Calu3 (cell line): ENCODE results near the gene FOSB. TPM values are rescaled to one million over a fixed set of nuclear protein-coding genes. Genes with fewer than 3 reads are reported as not detected.

Source experiments
- BruUV-seq: library from RNA; stranded (reverse); fragments of 400-500 nt; replicated peaks from 2 replicates; lab custom pipeline; 2021; lab: Mats Ljungman, UMichigan
- CTCF ChIA-PET: fragments of 300-600 bp; sonication (Branson Sonifier 250); formaldehyde crosslinking; loops from one replicate; lab custom pipeline; 2022; ENCODE audit warnings: antibody characterized with exemption; lab: Charles Lee
- DNase-seq: peaks from one replicate; pipeline ENCODE4 v3.0.0; 2022
- H3K27ac Mint-ChIP-seq: one replicate; pipeline ENCODE4 v1.8.0; 2022; ENCODE audit warnings: mixed read lengths; ENCODE audit not compliant: unreplicated experiment
- H3K27me3 Mint-ChIP-seq: one replicate; pipeline ENCODE4 v1.8.0; 2022; ENCODE audit warnings: mixed read lengths; ENCODE audit not compliant: unreplicated experiment
- H3K36me3 Mint-ChIP-seq: one replicate; pipeline ENCODE4 v1.8.0; 2022; ENCODE audit warnings: mild to moderate bottlenecking, moderate library complexity, mixed read lengths; ENCODE audit not compliant: insufficient read depth, unreplicated experiment
- H3K4me1 Mint-ChIP-seq: one replicate; pipeline ENCODE4 v1.8.0; 2022; ENCODE audit warnings: mild to moderate bottlenecking, low read depth, mixed read lengths; ENCODE audit not compliant: unreplicated experiment
- H3K4me3 Mint-ChIP-seq: one replicate; pipeline ENCODE4 v1.8.0; 2022; ENCODE audit warnings: mild to moderate bottlenecking, low read depth, moderate library complexity, mixed read lengths; ENCODE audit not compliant: unreplicated experiment
- H3K9me3 Mint-ChIP-seq: one replicate; pipeline ENCODE4 v1.8.0; 2022; ENCODE audit warnings: low read depth, mixed read lengths; ENCODE audit not compliant: unreplicated experiment
- intact Hi-C: fragments of 100-400 bp; cut with micrococcal nuclease; formaldehyde crosslinking; loops from one replicate; pipeline ENCODE4 v1.10.0; 2022; ENCODE audit not compliant: unreplicated experiment
- total RNA-seq: library from RNA; stranded (reverse); gene quantifications from 2 replicates; pipeline ENCODE4 v1.2.3, GENCODE V29; 2022
- TF ChIP-seq, protein P1 (sequence below): fragments of 200-600 bp; IDR thresholded peaks from one replicate; pipeline ENCODE4 v1.8.0; 2022; ENCODE audit warnings: antibody characterized with exemption; ENCODE audit not compliant: unreplicated experiment

Gene FOSB
- total RNA-seq, 1 experiment from 2014 or later, result 23.8 TPM

DNA sequence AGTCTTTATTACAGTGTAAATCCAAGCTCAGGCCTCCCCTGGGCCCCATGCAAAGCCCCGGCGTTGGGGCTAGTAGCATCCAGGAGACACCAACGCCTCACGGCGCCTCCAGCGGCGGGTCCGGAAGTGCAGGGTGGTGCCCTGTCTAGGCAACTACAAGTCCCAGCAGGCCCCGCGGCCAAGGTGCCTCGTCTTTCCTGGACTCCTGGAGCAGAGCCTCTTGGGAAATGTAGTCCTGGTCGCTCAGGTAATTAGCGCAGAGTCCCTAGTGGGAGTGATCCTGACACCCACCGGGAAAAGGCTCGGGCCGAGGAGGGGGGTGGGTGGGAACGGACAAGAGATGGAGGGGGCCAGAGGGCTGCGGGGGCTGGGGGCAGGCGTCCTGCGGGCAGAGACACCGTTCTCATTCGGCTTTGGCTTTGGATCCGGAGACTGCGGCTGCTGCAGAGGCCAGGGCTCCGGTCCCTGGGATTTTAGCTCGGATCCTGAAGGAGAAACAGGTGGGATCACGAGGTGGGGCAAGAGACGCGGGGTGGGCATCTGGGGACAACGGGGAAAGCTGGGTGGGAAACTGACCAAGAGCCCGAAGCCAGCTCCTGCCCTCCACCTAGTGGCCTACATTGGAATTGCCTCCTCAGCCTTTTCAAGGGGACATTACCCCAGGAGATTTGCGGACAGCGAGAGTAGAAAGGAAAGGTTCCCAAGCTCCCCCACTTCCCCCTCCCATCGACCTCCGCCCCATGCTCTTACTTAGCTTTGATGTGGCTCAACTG is 17.7 kb downstream of the FOSB start:
- Mint-ChIP-seq H3K9me3 (no peaks in the 10 kb centered on the region), H3K36me3 (peaks cover 13% of the 10 kb centered on the region), H3K4me3 (peak overlapping the region; percentile 79), H3K27me3 (no peaks in the 10 kb centered on the region), H3K27ac (peak overlapping the region; percentile 59), H3K4me1 (peaks cover 10% of the 10 kb centered on the region)
- TF ChIP-seq, protein P1, sequence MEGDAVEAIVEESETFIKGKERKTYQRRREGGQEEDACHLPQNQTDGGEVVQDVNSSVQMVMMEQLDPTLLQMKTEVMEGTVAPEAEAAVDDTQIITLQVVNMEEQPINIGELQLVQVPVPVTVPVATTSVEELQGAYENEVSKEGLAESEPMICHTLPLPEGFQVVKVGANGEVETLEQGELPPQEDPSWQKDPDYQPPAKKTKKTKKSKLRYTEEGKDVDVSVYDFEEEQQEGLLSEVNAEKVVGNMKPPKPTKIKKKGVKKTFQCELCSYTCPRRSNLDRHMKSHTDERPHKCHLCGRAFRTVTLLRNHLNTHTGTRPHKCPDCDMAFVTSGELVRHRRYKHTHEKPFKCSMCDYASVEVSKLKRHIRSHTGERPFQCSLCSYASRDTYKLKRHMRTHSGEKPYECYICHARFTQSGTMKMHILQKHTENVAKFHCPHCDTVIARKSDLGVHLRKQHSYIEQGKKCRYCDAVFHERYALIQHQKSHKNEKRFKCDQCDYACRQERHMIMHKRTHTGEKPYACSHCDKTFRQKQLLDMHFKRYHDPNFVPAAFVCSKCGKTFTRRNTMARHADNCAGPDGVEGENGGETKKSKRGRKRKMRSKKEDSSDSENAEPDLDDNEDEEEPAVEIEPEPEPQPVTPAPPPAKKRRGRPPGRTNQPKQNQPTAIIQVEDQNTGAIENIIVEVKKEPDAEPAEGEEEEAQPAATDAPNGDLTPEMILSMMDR, result peak; percentile 82
- DNase-seq, result peak; percentile 99
- no TSS peak for BruUV-seq
- intact Hi-C loops, result no loop called here
- CTCF ChIA-PET, result interaction anchor here (0.5 to 2.0 kb wide), 21 partner anchors 11 to 284 kb away, joined by 3 to 35 read pairs (median 4); partner anchors contain the start of genes FOSB, PPP1R13L and SIX5

DNA sequence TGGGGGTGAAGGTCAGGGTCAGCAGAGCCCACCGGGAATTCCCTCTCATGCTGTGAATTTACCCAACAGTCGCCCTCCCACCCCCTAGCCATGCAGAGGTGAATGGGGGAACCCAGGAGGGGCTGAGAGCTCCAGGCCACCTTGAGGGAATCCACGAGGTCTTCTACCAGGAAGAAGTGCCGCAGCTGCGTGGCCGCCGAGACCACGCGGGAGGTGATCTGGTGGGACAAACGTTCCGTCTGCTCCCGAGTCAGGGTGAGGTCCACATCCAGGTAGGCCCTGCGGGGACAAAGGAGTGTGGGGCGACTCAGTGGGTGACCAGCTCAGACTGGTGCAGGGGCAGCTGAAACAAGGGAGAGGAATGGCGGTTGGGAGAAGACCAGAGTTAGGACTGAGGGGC is 20.9 kb downstream of the FOSB start:
- CTCF ChIA-PET, result no interaction called here
- BruUV-seq, result no TSS peak
- H3K27me3 Mint-ChIP-seq, result no peaks in the 10 kb centered on the region
- peaks cover 13% of the 10 kb centered on the region for H3K36me3 Mint-ChIP-seq
- H3K4me3 Mint-ChIP-seq, result no peak overlapping the region
- peaks cover 10% of the 10 kb centered on the region for H3K4me1 Mint-ChIP-seq
- H3K9me3 Mint-ChIP-seq, result no peaks in the 10 kb centered on the region
- TF ChIP-seq, protein P1, result no peak
- DNase-seq, result no peak
- intact Hi-C loops, result no loop called here
- no peak overlapping the region for H3K27ac Mint-ChIP-seq

DNA sequence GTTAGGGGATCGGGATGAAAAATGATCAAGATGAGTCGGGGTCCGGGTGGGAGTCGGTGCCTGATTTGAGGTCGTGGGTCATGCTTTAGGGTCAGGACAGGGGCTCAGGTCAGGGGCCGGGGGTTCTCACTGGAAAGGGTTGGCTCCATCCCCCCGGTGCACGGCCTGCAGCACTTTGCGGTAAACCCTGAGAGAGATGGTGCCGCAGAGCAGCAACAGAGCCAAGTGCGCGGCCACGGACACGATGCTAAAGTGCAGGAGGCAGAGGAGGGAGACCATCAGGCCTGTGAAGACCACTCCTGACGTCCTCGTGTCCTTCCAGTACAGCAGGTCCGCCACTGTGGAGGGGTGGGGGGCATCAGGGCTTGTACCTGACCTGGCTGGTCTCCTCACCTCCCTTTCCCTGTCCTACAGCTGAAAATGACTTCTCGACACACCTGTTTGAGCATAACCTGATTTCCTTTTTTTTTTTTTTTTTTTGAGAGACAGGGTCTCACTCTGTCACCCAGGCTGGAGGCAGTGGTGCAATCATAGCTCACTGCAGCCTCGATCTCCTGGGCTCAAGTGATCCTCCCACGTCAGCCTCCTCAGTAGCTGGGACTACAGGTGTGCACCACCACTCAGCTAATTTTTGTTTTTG is 21.5 kb downstream of the FOSB start:
- intact Hi-C loops, result no loop called here
- CTCF ChIA-PET, result interaction anchor here (0.7 kb wide), 1 partner anchor 96 kb away, joined by 6 read pairs; no protein-coding TSS in a partner anchor
- no peaks in the 10 kb centered on the region for H3K27me3 Mint-ChIP-seq
- peaks cover 5% of the 10 kb centered on the region for H3K4me1 Mint-ChIP-seq
- no TSS peak for BruUV-seq
- peaks cover 13% of the 10 kb centered on the region for H3K36me3 Mint-ChIP-seq
- H3K27ac Mint-ChIP-seq, result no peak overlapping the region
- no peak for DNase-seq
- TF ChIP-seq, protein P1, result no peak
- H3K4me3 Mint-ChIP-seq, result no peak overlapping the region
- H3K9me3 Mint-ChIP-seq, result no peaks in the 10 kb centered on the region

DNA sequence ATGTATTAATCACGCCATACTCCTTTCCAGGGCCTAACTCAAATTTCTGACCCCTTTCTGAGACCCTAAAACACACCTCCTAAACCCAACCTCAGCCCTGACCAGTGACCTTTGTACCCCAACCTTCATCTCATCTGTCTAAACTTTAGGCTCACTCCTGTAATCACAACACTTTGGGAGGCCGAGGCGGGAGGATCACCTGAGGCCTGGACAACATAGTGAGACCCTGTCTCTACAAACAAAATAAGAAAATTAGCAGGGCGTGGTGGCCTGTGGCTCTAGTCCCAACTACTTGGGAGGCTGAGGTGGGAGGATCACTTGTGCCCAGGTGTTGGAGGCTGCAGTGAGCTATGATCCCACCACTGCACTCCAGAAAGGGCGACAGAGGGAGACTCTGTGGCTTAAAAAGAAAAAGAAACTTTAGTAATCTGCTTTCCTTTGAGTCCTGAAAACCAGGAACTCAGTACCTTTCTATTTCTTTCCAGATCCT is 24.4 kb downstream of the FOSB start:
- CTCF ChIA-PET, result no interaction called here
- H3K9me3 Mint-ChIP-seq, result no peaks in the 10 kb centered on the region
- H3K4me1 Mint-ChIP-seq, result peaks cover 5% of the 10 kb centered on the region
- BruUV-seq, result no TSS peak
- H3K27ac Mint-ChIP-seq, result no peak overlapping the region
- intact Hi-C loops, result loop anchor here (2.0 kb wide), 1 partner anchor 151 kb away; no protein-coding TSS in a partner anchor
- DNase-seq, result no peak
- TF ChIP-seq, protein P1, result no peak
- H3K4me3 Mint-ChIP-seq, result no peak overlapping the region
- peaks cover 26% of the 10 kb centered on the region for H3K27me3 Mint-ChIP-seq
- H3K36me3 Mint-ChIP-seq, result peaks cover 13% of the 10 kb centered on the region
